GM12892 (cell line): ENCODE measurements around the gene ITPA.
"Not testable (repeated sequence)": the region's sequence is repeated elsewhere in the genome, so short reads cannot be mapped to it uniquely, and the experiment has no call there.

Source experiments
- DNase-seq: peaks from one replicate; pipeline ENCODE4 v3.0.0; 2011; ENCODE audit not compliant: insufficient read length
- FAIRE-seq: peaks from 2 replicates; lab custom pipeline; 2011; peaks lifted over from hg19 to GRCh38; lab: Jason Lieb, UNC
- POLR2A ChIP-seq: IDR thresholded peaks from 2 replicates; pipeline ENCODE4 v1.6.1; 2011; ENCODE audit warnings: low read depth, low read length, control low read depth
- POLR2AphosphoS5 ChIP-seq: IDR thresholded peaks from 2 replicates; pipeline ENCODE4 v1.6.1; 2011; ENCODE audit warnings: low read depth, low read length, control low read depth
- TAF1 ChIP-seq: IDR thresholded peaks from 2 replicates; pipeline ENCODE4 v1.6.1; 2011; ENCODE audit warnings: low read depth, mild to moderate bottlenecking, control low read depth, low read length, borderline replicate concordance

ITPA gene

GRCh38 chr20:3210346-3210745, 1.0 kb downstream of the ITPA start:
- DNase-seq, result no peak
- TF ChIP-seq TAF1, result no peak
- TF ChIP-seq POLR2AphosphoS5, result no peak
- no peak for TF ChIP-seq POLR2A
- FAIRE-seq, result no peak

DNA sequence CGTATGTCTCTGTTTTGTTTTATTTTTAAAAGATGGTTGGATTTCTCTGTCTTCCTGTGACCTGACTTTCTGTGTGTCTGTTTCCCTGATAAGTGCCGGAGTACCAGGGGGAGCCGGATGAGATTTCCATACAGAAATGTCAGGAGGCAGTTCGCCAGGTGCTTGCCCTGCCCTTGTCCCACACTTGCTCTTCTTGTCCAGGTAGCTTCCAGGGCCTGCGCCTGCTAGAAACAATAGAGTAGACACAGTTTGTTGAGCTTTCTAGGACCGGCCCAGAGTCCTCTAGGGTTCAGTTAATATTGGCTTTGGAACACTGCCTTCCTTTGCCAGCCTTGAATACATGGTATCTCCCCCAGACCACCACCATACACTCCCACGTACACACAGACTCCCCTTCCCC, 3.9 kb downstream of the ITPA start:
- TF ChIP-seq TAF1 (no peak), POLR2A (no peak), POLR2AphosphoS5 (no peak)
- DNase-seq (no peak), FAIRE-seq (no peak)

DNA sequence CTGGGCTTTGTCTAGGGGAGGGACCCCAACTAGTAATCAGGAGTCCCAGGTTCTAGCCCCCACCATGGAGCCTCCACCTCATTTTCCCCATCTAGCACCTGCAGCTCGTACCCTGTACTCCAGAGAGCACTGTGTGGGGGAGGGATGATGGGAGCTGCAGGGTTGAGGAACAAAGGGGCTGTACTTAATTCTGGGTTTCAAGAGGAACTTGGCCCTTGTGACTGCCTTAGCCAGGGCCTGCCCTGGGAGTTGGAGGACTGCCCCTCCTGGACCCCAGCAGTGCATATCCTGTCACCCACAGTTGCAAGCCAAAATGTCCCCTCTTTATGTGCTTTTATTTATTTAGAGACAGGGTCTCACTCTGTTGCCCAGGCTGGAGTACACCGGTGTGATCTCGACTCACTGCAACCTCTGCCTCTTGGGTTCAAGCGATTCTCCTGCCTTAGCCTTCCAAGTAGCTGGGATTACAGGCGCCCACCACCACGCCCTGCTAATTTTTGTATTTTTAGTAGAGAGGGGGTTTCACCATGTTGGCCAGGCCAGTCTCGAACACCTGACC, 6.1 kb downstream of the ITPA start:
- not testable (repeated sequence) for FAIRE-seq, DNase-seq

GRCh38 chr20:3218307-3218988, 9.2 kb downstream of the ITPA start:
- peak; percentile 97 for FAIRE-seq
- TF ChIP-seq TAF1, result no peak
- no peak for TF ChIP-seq POLR2A
- no peak for TF ChIP-seq POLR2AphosphoS5
- peak; percentile 84 for DNase-seq

- DNase-seq (no peak), FAIRE-seq (no peak)
- TF ChIP-seq POLR2AphosphoS5, result no peak
- TF ChIP-seq TAF1, result no peak
- TF ChIP-seq POLR2A, result no peak
These were observed 12.3 kb downstream of the ITPA start for GRCh38 chr20:3221398-3222226.

DNA sequence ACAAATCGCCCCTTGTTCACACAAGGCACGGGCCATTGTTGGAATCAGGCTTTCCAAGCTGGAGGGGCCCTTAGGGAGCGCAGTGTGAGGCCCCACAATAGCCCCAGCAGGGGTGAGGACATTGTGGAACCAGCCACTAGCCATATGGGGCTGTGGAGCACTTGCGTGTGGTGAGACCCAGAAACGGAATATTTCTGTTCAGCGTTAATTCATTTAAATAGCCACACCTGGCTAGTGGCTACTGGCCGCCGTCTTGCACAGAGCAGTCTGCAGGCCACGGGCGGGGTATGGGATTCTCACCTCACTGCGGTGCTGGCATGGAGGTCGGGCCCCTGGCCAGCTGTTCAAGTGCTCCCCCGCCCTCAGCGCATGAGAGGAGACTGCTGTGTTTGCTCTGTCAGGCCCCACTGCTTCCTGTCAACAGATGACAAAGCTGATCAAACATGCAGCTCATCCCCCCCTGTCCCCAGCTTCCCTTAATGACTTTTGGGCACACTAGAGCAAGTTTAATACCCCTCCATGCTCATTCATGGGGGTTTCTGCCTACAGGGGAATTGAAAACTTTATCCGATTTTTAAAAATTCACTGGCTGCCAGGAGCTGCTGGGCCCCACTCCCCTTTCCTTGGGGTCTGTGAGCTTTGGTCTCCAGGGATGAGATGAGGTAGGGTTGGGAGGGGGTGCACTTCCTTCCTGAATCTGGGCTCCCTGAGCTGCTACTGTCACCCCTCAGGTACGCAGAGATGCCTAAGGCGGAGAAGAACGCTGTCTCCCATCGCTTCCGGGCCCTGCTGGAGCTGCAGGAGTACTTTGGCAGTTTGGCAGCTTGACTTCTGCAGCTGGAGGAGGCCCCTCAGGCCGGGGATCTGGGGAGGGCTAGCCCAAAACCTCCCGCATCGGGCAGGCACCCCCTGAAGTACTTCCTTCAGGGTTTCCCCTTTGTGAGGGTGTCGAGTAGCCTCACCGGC, 13.6 kb downstream of the ITPA start:
- DNase-seq (no peak), FAIRE-seq (no peak)
- TF ChIP-seq POLR2A (no peak), TAF1 (no peak), POLR2AphosphoS5 (no peak)

GRCh38 chr20:3223651-3223993, 14.3 kb downstream of the ITPA start:
- DNase-seq (no peak), FAIRE-seq (no peak)
- TF ChIP-seq POLR2A (no peak), POLR2AphosphoS5 (no peak), TAF1 (no peak)

DNA sequence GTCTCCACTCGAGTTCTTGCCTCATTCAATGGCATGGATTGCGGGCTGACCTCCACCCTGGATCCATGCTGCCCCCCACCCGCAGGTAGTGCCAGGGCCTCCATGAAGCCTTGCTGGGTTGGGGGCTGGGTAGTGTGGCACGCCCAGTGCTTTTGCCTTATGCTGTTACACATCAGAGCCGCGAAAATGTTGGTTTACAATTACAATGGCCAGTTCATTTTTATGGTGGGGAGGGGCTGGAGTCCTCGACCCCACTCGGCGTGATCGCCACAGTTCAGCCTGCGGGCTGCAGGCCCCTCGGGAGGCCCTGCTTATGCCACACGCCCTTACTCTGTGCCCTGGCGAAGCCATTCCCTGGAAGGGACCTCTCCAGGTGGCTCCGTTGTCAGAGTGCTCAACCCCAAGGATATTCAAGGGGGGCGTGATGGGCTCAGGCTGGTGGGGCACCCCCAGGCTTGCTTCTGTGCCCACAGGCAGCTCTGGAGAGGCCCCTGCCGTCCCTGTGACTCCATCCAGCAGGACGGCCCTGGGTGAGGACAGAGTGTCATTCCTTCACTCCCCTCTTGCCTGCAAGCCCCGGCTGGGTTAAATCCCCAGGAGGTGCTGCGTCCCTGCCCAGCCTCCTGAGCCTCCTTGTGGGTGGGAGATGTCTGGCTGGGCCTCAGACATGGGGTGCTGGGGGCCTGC, 14.8 kb downstream of the ITPA start:
- no peak for FAIRE-seq

DNA sequence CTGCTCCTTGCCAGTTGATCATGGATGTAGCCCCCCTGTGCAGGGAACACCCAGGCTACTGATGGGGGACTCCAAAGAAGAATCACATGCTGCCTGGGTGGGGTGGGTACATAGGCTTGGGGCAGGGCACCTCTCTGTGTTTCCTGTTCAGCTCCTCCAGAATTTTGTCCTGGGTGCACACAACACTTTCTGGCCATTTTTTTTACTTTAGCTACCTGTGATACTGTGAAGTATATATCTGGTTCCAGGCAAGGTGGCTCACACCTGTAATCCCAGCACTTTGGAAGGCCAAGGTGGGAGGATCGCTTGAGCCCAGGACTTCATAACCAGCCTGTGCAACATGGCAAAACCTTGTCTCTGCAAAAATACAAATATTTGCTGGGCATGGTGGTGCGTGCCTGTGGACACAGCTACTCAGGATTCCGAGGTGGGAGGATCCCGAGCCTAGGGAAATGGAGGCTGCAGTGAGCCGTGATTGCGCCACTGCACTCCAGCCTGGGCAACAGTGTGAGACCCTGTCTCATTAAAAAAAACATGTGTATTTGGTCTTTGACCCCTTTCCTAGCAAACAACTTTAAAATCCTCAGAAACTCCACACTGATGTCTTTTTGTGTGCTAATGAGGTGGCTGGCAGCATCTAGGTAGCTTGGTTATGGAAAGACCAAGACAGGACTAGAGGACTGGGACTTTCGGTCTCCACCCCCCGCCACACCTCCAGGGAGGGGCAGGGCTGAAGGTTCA, 15.6 kb downstream of the ITPA start:
- no peak for FAIRE-seq
- DNase-seq, result no peak
- no peak for TF ChIP-seq TAF1
- TF ChIP-seq POLR2A, result no peak
- no peak for TF ChIP-seq POLR2AphosphoS5

More for the DNA sequence above, 14.8 kb downstream of the ITPA start:
- no peak for TF ChIP-seq POLR2A
- no peak for TF ChIP-seq POLR2AphosphoS5
- no peak for TF ChIP-seq TAF1
- no peak for DNase-seq

- DNase-seq (no peak), FAIRE-seq (no peak)
- TF ChIP-seq TAF1 (no peak), POLR2A (no peak), POLR2AphosphoS5 (no peak)
These were observed 16.8 kb downstream of the ITPA start for GRCh38 chr20:3226093-3226492.
